HEK293 (cell line): ENCODE measurements around the gene MRPL23.

ENCODE experiments used
- CTCF ChIA-PET: fragments of 350-600 bp; formaldehyde crosslinking; extraction: SDS; loops from one replicate; lab custom pipeline; 2021; ENCODE audit warnings: antibody characterized with exemption; lab: Yijun Ruan, JAX
- POLR2A ChIA-PET: fragments of 300-600 bp; formaldehyde crosslinking; extraction: SDS; loops from one replicate; lab custom pipeline; 2020; ENCODE audit warnings: antibody characterized with exemption, inconsistent platforms; lab: Yijun Ruan, JAX
- H3K27ac ChIP-seq: fragments of 200-500 bp; sonication (Bioruptor generic); 2 replicates; pipeline ENCODE4 v1.5.1; 2014; ENCODE audit warnings: low read depth, low read length, control low read depth, inconsistent platforms; ENCODE audit errors: extremely low read depth
- H3K36me3 ChIP-seq, 2 experiments: fragments of 200-500 bp in 1 of 2; sonication (Bioruptor generic) in 1 of 2; 1 replicate in 1 of 2; 2 replicates in 1 of 2; pipeline ENCODE4 v1.5.1; 2014 to 2017; ENCODE audit warnings: inconsistent platforms in 2 of 2, low read length in 2 of 2; ENCODE audit not compliant: control insufficient read depth in 2 of 2, insufficient read depth in 1 of 2
- H3K4me1 ChIP-seq: fragments of 200-500 bp; sonication (Bioruptor generic); 2 replicates; pipeline ENCODE4 v1.5.1; 2014; ENCODE audit warnings: mild to moderate bottlenecking, low read length, inconsistent platforms; ENCODE audit not compliant: control insufficient read depth, insufficient read depth
- H3K4me3 ChIP-seq: 2 replicates; pipeline ENCODE4 v1.5.1; 2011; ENCODE audit warnings: low read depth, mild to moderate bottlenecking, control low read depth, low read length, moderate library complexity
- H3K9me3 ChIP-seq: fragments of 200-500 bp; sonication (Bioruptor generic); 2 replicates; pipeline ENCODE4 v1.5.1; 2014; ENCODE audit warnings: low read depth, low read length, inconsistent platforms; ENCODE audit not compliant: control insufficient read depth, insufficient read depth
- KLF9 ChIP-seq: fragments of 450-650 bp; formaldehyde crosslinking; IDR thresholded peaks from 2 replicates; pipeline ENCODE4 v1.5.1; 2016; ENCODE audit warnings: missing biosample characterization, missing genetic modification characterization, low read depth
- MEIS1 ChIP-seq: sonication (generic); formaldehyde crosslinking; IDR thresholded peaks from 2 replicates; pipeline ENCODE4 v1.8.1; 2022; ENCODE audit warnings: missing genetic modification reagents, mild to moderate bottlenecking, borderline replicate concordance
- SP2 ChIP-seq: fragments of 450-650 bp; formaldehyde crosslinking; IDR thresholded peaks from 2 replicates; pipeline ENCODE4 v1.5.1; 2016; ENCODE audit warnings: missing biosample characterization, missing genetic modification characterization
- ZBTB17 ChIP-seq: fragments of 450-650 bp; formaldehyde crosslinking; IDR thresholded peaks from 2 replicates; pipeline ENCODE4 v1.5.1; 2016; ENCODE audit warnings: missing biosample characterization, missing genetic modification characterization
- ZBTB49 ChIP-seq: fragments of 450-650 bp; formaldehyde crosslinking; IDR thresholded peaks from 2 replicates; pipeline ENCODE4 v1.5.1; 2016; ENCODE audit warnings: missing biosample characterization, missing genetic modification characterization, low read depth
- ZNF132 ChIP-seq: fragments of 450-650 bp; formaldehyde crosslinking; IDR thresholded peaks from 2 replicates; pipeline ENCODE4 v1.5.1; 2017; ENCODE audit warnings: missing biosample characterization, missing genetic modification characterization, borderline replicate concordance
- ZNF169 ChIP-seq: fragments of 450-650 bp; formaldehyde crosslinking; IDR thresholded peaks from 2 replicates; pipeline ENCODE4 v1.5.1; 2016; ENCODE audit warnings: missing biosample characterization, missing genetic modification characterization
- ZNF214 ChIP-seq: fragments of 450-650 bp; formaldehyde crosslinking; IDR thresholded peaks from 2 replicates; pipeline ENCODE4 v1.5.1; 2017; ENCODE audit warnings: missing biosample characterization, mild to moderate bottlenecking, missing genetic modification characterization, borderline replicate concordance
- ZNF239 ChIP-seq: fragments of 450-650 bp; formaldehyde crosslinking; IDR thresholded peaks from 2 replicates; pipeline ENCODE4 v1.5.1; 2016; ENCODE audit warnings: missing biosample characterization, missing genetic modification characterization
- ZNF423 ChIP-seq: fragments of 450-650 bp; formaldehyde crosslinking; IDR thresholded peaks from 2 replicates; pipeline ENCODE4 v1.5.1; 2016; ENCODE audit warnings: missing biosample characterization, missing genetic modification characterization
- ZNF555 ChIP-seq: fragments of 450-650 bp; formaldehyde crosslinking; conservative IDR thresholded peaks from 2 replicates; pipeline ENCODE4 v1.5.1; 2017; ENCODE audit warnings: missing biosample characterization, mild to moderate bottlenecking, missing genetic modification characterization, inconsistent platforms
- ZNF629 ChIP-seq: fragments of 450-650 bp; formaldehyde crosslinking; IDR thresholded peaks from 2 replicates; pipeline ENCODE4 v1.5.1; 2017; ENCODE audit warnings: missing biosample characterization, missing genetic modification characterization
- ZNF776 ChIP-seq: fragments of 450-650 bp; formaldehyde crosslinking; IDR thresholded peaks from 2 replicates; pipeline ENCODE4 v1.5.0; 2017; ENCODE audit warnings: missing biosample characterization, missing genetic modification characterization, borderline replicate concordance
- ZSCAN16 ChIP-seq: fragments of 450-650 bp; formaldehyde crosslinking; IDR thresholded peaks from 2 replicates; pipeline ENCODE4 v1.5.1; 2016; ENCODE audit warnings: missing biosample characterization, missing genetic modification characterization
- TF ChIP-seq, protein P1 (sequence below): fragments of 450-650 bp; formaldehyde crosslinking; IDR thresholded peaks from 2 replicates; pipeline ENCODE4 v1.5.1; 2016; ENCODE audit warnings: missing biosample characterization, missing genetic modification characterization
- TF ChIP-seq, protein P2 (sequence below): fragments of 450-650 bp; formaldehyde crosslinking; IDR thresholded peaks from 2 replicates; pipeline ENCODE4 v1.5.1; 2016; ENCODE audit warnings: missing biosample characterization, missing genetic modification characterization
- TF ChIP-seq, protein P3 (sequence below): fragments of 450-650 bp; formaldehyde crosslinking; IDR thresholded peaks from 2 replicates; pipeline ENCODE4 v1.5.1; 2016; ENCODE audit warnings: missing biosample characterization, missing genetic modification characterization
- TF ChIP-seq, protein P4 (sequence below): fragments of 450-650 bp; formaldehyde crosslinking; optimal IDR thresholded peaks from 2 replicates; pipeline ENCODE3; 2016; ENCODE audit warnings: missing biosample characterization, mild to moderate bottlenecking, missing genetic modification characterization

MRPL23 gene

DNA sequence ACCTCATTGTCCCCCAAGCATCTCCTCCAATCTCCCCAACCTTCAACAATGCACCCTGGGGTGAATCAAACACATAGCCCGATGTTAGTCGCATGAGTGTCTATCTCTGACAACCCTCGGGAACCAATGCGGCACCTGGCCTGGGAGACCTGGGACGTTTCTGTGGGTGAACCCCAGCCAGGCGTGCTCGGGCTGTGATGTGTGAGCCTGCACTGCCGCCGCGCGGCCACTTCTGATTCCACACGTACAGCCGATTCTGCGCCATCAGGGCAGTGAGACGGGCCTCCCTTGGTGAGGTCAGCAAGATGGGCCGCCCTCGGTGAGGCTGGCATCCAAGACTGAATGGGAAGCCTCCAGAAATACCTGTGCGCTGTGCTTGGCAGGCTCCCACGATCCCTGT, 55.7 kb downstream of the MRPL23 start:
- CTCF ChIA-PET: interaction anchor here (0.9 to 4.9 kb wide), 5 partner anchors 125 to 350 kb away, joined by 4 to 50 read pairs (median 26); no protein-coding TSS in a partner anchor
- H3K9me3 ChIP-seq: no peaks in the 10 kb centered on the region
- H3K4me1 ChIP-seq: no peaks in the 10 kb centered on the region
- POLR2A ChIA-PET: no interaction called here
- H3K27ac ChIP-seq: no peak overlapping the region
- H3K36me3 ChIP-seq: no peaks in the 10 kb centered on the region
- no peak overlapping the region for H3K4me3 ChIP-seq
- no peak for TF ChIP-seq MEIS1 (CRISPR knock-in tag)

- Histone ChIP-seq H3K4me1 (no peaks in the 10 kb centered on the region), H3K9me3 (no peaks in the 10 kb centered on the region), H3K4me3 (no peak overlapping the region), H3K36me3 (no peaks in the 10 kb centered on the region), H3K27ac (no peak overlapping the region)
- CTCF ChIA-PET: interaction anchor here (4.9 kb wide), 1 partner anchor 147 kb away, joined by 50 read pairs; no protein-coding TSS in a partner anchor
- TF ChIP-seq ZNF214 (tag by site-specific recombination) (no peak), ZNF629 (tag by site-specific recombination) (no peak), ZNF776 (no peak), ZNF132 (tag by site-specific recombination) (no peak), ZBTB17 (tag by site-specific recombination) (no peak), ZNF239 (tag by site-specific recombination) (no peak), ZNF423 (no peak), ZNF555 (no peak), ZBTB49 (tag by site-specific recombination) (no peak), ZSCAN16 (tag by site-specific recombination) (no peak), ZNF169 (tag by site-specific recombination) (no peak), SP2 (tag by site-specific recombination) (no peak), KLF9 (no peak)
- TF ChIP-seq, protein P1, sequence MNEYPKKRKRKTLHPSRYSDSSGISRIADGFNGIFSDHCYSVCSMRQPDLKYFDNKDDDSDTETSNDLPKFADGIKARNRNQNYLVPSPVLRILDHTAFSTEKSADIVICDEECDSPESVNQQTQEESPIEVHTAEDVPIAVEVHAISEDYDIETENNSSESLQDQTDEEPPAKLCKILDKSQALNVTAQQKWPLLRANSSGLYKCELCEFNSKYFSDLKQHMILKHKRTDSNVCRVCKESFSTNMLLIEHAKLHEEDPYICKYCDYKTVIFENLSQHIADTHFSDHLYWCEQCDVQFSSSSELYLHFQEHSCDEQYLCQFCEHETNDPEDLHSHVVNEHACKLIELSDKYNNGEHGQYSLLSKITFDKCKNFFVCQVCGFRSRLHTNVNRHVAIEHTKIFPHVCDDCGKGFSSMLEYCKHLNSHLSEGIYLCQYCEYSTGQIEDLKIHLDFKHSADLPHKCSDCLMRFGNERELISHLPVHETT (tag by site-specific recombination): no peak
- TF ChIP-seq, protein P2, sequence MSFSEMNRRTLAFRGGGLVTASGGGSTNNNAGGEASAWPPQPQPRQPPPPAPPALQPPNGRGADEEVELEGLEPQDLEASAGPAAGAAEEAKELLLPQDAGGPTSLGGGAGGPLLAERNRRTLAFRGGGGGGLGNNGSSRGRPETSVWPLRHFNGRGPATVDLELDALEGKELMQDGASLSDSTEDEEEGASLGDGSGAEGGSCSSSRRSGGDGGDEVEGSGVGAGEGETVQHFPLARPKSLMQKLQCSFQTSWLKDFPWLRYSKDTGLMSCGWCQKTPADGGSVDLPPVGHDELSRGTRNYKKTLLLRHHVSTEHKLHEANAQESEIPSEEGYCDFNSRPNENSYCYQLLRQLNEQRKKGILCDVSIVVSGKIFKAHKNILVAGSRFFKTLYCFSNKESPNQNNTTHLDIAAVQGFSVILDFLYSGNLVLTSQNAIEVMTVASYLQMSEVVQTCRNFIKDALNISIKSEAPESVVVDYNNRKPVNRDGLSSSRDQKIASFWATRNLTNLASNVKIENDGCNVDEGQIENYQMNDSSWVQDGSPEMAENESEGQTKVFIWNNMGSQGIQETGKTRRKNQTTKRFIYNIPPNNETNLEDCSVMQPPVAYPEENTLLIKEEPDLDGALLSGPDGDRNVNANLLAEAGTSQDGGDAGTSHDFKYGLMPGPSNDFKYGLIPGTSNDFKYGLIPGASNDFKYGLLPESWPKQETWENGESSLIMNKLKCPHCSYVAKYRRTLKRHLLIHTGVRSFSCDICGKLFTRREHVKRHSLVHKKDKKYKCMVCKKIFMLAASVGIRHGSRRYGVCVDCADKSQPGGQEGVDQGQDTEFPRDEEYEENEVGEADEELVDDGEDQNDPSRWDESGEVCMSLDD (tag by site-specific recombination): no peak
- TF ChIP-seq, protein P3, sequence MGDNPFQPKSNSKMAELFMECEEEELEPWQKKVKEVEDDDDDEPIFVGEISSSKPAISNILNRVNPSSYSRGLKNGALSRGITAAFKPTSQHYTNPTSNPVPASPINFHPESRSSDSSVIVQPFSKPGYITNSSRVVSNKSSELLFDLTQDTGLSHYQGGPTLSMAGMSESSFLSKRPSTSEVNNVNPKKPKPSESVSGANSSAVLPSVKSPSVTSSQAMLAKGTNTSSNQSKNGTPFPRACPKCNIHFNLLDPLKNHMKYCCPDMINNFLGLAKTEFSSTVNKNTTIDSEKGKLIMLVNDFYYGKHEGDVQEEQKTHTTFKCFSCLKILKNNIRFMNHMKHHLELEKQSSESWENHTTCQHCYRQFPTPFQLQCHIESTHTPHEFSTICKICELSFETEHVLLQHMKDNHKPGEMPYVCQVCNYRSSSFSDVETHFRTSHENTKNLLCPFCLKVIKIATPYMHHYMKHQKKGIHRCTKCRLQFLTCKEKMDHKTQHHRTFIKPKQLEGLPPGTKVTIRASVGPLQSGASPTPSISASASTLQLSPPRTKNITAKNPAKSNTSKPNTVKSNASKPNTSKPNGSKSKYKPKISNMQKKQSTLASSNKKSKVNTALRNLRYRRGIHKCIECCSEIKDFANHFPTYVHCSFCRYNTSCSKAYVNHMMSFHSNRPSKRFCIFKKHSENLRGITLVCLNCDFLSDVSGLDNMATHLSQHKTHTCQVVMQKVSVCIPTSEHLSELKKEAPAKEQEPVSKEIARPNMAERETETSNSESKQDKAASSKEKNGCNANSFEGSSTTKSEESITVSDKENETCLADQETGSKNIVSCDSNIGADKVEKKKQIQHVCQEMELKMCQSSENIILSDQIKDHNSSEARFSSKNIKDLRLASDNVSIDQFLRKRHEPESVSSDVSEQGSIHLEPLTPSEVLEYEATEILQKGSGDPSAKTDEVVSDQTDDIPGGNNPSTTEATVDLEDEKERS (tag by site-specific recombination): no peak
- TF ChIP-seq, protein P4, sequence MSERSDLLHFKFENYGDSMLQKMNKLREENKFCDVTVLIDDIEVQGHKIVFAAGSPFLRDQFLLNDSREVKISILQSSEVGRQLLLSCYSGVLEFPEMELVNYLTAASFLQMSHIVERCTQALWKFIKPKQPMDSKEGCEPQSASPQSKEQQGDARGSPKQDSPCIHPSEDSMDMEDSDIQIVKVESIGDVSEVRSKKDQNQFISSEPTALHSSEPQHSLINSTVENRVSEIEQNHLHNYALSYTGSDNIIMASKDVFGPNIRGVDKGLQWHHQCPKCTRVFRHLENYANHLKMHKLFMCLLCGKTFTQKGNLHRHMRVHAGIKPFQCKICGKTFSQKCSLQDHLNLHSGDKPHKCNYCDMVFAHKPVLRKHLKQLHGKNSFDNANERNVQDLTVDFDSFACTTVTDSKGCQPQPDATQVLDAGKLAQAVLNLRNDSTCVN (tag by site-specific recombination): no peak
- POLR2A ChIA-PET: no interaction called here
Measured at GRCh38 chr11:2004466-2004865, 57.3 kb downstream of the MRPL23 start.
